ENCODE data around the gene KSR1.

DNA sequence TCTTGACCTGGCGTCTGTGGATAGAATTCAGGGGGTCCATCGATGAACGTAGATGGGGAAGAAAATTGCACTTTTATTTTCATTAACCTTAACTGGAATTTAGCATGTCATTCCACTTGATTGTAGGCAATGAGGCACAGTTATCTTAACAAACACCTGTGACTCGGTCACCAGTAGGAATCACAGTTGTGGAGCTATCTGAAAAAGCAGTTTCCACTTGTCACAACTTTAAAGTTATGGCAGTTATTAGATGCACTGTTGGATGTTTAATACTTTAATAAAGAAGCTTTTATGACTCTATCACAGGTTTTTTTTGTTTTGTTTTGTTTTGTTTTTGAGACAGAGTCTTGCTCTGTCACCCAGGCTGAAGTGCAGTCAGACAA lies 91.0 kb downstream of the KSR1 start:
- TF ChIP-seq EZH2 (IDR thresholded peaks at IDR 0.05; ENCODE audit: low read length, missing control alignments) = no peak
- TF ChIP-seq CTCF (conservative IDR thresholded peaks at IDR 0.05 in 1 of 2, IDR thresholded peaks at IDR 0.05 in 1 of 2; ENCODE audit: low read depth in 1 of 2, low read length in 2 of 2) = no peak
